GM23338 (cell line): ENCODE measurements around the gene TMEM44. TPM values are rescaled to one million over a fixed set of nuclear protein-coding genes. Genes with fewer than 3 reads are reported as not detected.

Experiments used
- ATAC-seq: fragments of 200-7000 bp; cut with Tn5 transposase; 3 replicates; pipeline ENCODE4 v1.9.1; 2020
- DNase-seq: peaks from one replicate; pipeline ENCODE4 v3.0.0-alpha.2; 2015; ENCODE audit warnings: low spot score
- H2AFZ ChIP-seq: fragments of 200-600 bp; sonication (generic); 2 replicates; pipeline ENCODE4 v1.8.0; 2016; ENCODE audit warnings: antibody characterized with exemption, mild to moderate bottlenecking, moderate library complexity
- H3F3A ChIP-seq: fragments of 200-600 bp; sonication (generic); replicated peaks from 2 replicates; pipeline ENCODE4 v1.8.0; 2017; ENCODE audit warnings: antibody characterized with exemption, mixed run types, low read depth
- H3K27ac ChIP-seq: fragments of 200-600 bp; sonication (generic); 2 replicates; pipeline ENCODE4 v1.6.1; 2016; ENCODE audit warnings: low read depth
- H3K27me3 ChIP-seq: fragments of 200-600 bp; sonication (generic); 2 replicates; pipeline ENCODE4 v1.8.0; 2016; ENCODE audit warnings: mild to moderate bottlenecking, mixed run types, moderate library complexity; ENCODE audit not compliant: insufficient read depth
- H3K36me3 ChIP-seq: fragments of 200-600 bp; sonication (generic); 2 replicates; pipeline ENCODE4 v1.8.0; 2016; ENCODE audit warnings: mild to moderate bottlenecking; ENCODE audit not compliant: insufficient read depth
- H3K4me1 ChIP-seq: fragments of 200-600 bp; sonication (generic); 2 replicates; pipeline ENCODE4 v1.8.0; 2016; ENCODE audit warnings: mild to moderate bottlenecking, moderate library complexity; ENCODE audit not compliant: insufficient read depth
- H3K4me2 ChIP-seq: fragments of 200-600 bp; sonication (generic); 2 replicates; pipeline ENCODE4 v1.7.1; 2017; ENCODE audit warnings: mixed run types
- H3K4me3 ChIP-seq: fragments of 200-600 bp; sonication (generic); 2 replicates; pipeline ENCODE4 v1.6.1; 2016; ENCODE audit warnings: mixed run types
- H3K79me2 ChIP-seq: fragments of 200-600 bp; sonication (generic); replicated peaks from 2 replicates; pipeline ENCODE4 v1.8.0; 2017; ENCODE audit warnings: mild to moderate bottlenecking; ENCODE audit not compliant: insufficient read depth
- H3K9me2 ChIP-seq: fragments of 200-600 bp; sonication (generic); 2 replicates; pipeline ENCODE4 v1.8.0; 2017; ENCODE audit not compliant: insufficient read depth
- H4K20me1 ChIP-seq: fragments of 200-600 bp; sonication (generic); replicated peaks from 2 replicates; pipeline ENCODE4 v1.8.0; 2017; ENCODE audit warnings: mild to moderate bottlenecking; ENCODE audit not compliant: insufficient read depth
- H3K27ac Mint-ChIP-seq: 2 replicates; pipeline ENCODE4 v1.8.0; 2020; ENCODE audit warnings: inconsistent platforms, mild to moderate bottlenecking, moderate library complexity, mixed read lengths
- H3K27me3 Mint-ChIP-seq: 3 replicates; pipeline ENCODE4 v1.8.0; 2022; ENCODE audit warnings: low read depth, mild to moderate bottlenecking, moderate library complexity, mixed read lengths, inconsistent platforms; ENCODE audit not compliant: insufficient read depth, poor library complexity
- H3K36me3 Mint-ChIP-seq: 3 replicates; pipeline ENCODE4 v1.8.0; 2021; ENCODE audit warnings: low read depth, mild to moderate bottlenecking, inconsistent platforms, moderate library complexity, mixed read lengths
- H3K4me1 Mint-ChIP-seq: 3 replicates; pipeline ENCODE4 v1.8.0; 2020; ENCODE audit warnings: mild to moderate bottlenecking, inconsistent platforms, mixed read lengths
- H3K4me3 Mint-ChIP-seq: 3 replicates; pipeline ENCODE4 v1.8.0; 2021; ENCODE audit warnings: moderate library complexity, mild to moderate bottlenecking, inconsistent platforms, mixed read lengths
- H3K9me3 Mint-ChIP-seq: 3 replicates; pipeline ENCODE4 v1.8.0; 2020; ENCODE audit warnings: moderate library complexity, mild to moderate bottlenecking, inconsistent platforms, mixed read lengths
- CREB1 ChIP-seq: fragments of 250-450 bp; sonication (Bioruptor Pico); IDR thresholded peaks from 2 replicates; pipeline ENCODE4 v1.5.0; 2020; ENCODE audit warnings: low read depth, mild to moderate bottlenecking, moderate library complexity
- CTCF ChIP-seq, 2 experiments: fragments of 200-600 bp in 1 of 2; sonication (generic) in 1 of 2; conservative IDR thresholded peaks; 2 replicates each; pipeline versions ENCODE4 v1.5.1 to v1.6.1; 2016 to 2017; ENCODE audit warnings: antibody characterized with exemption in 2 of 2, low read depth in 2 of 2, mild to moderate bottlenecking in 2 of 2, moderate library complexity in 1 of 2
- EZH2 ChIP-seq: fragments of 200-600 bp; sonication (generic); IDR thresholded peaks from one replicate; pipeline ENCODE4 v1.8.0; 2017; ENCODE audit warnings: antibody characterized with exemption, mild to moderate bottlenecking, low read depth; ENCODE audit not compliant: unreplicated experiment
- NANOG ChIP-seq: IDR thresholded peaks from 2 replicates; pipeline ENCODE4 v1.6.1; 2016; ENCODE audit warnings: antibody characterized with exemption, borderline replicate concordance
- POLR2AphosphoS5 ChIP-seq: IDR thresholded peaks from 2 replicates; pipeline ENCODE4 v1.6.1; 2016; ENCODE audit warnings: antibody characterized with exemption, low read depth
- STAT1 ChIP-seq: IDR thresholded peaks from one replicate; pipeline ENCODE4 v1.6.1; 2016; ENCODE audit warnings: antibody characterized with exemption; ENCODE audit not compliant: unreplicated experiment
- ZNF331 ChIP-seq: fragments of 250-450 bp; sonication (Bioruptor Pico); IDR thresholded peaks from 2 replicates; pipeline ENCODE4 v1.5.0; 2020; ENCODE audit warnings: low read depth, mild to moderate bottlenecking, moderate library complexity
- polyA plus RNA-seq: library from polyadenylated mRNA; unstranded; fragments of >200 nt; fragmentation: Nextera tagmentation; extraction: Ambion mirVana; gene quantifications from 2 replicates; pipeline ENCODE4 v1.2.1, GENCODE V29; 2016
- total RNA-seq: library from RNA; depleted of rRNA; stranded (reverse); fragments of >200 nt; shearing (Covaris generic); gene quantifications from 2 replicates; pipeline ENCODE4 v1.2.3, GENCODE V29; 2014

The TMEM44 gene
- total and polyA plus RNA-seq, 2 experiments from 2014 or later = 10.0 to 10.5 TPM

GRCh38 chr3:194587438-194587931, 45.7 kb downstream of the TMEM44 start:
- H3K27me3 ChIP-seq = no peaks in the 10 kb centered on the region
- H4K20me1 ChIP-seq = no peaks in the 10 kb centered on the region
- TF ChIP-seq ZNF331 (CRISPR knock-in tag) = no peak
- no peak for TF ChIP-seq CREB1 (CRISPR knock-in tag)
- H3K9me2 ChIP-seq = no peaks in the 10 kb centered on the region
- no peaks in the 10 kb centered on the region for H3F3A ChIP-seq
- no peak overlapping the region for H3K27ac ChIP-seq
- peaks cover 8% of the 10 kb centered on the region; the same call in 1 of the 2 replicates for H3K4me1 ChIP-seq
- no peak overlapping the region for H3K4me2 ChIP-seq
- Mint-ChIP-seq H3K27ac (no peak overlapping the region), H3K36me3 (no peaks in the 10 kb centered on the region; the same call in 2 of the 3 replicates), H3K4me3 (no peak overlapping the region), H3K9me3 (no peaks in the 10 kb centered on the region), H3K27me3 (peaks cover 4% of the 10 kb centered on the region), H3K4me1 (peaks cover 5% of the 10 kb centered on the region)
- peaks cover 10% of the 10 kb centered on the region; the same call in 1 of the 2 replicates for H3K79me2 ChIP-seq
- no peak overlapping the region for H3K4me3 ChIP-seq
- no peak overlapping the region for H2AFZ ChIP-seq
- ATAC-seq = no peak
- DNase-seq = no peak
- no peaks in the 10 kb centered on the region for H3K36me3 ChIP-seq

- no peak for ATAC-seq
- no peak overlapping the region for H3K27ac Mint-ChIP-seq
- Histone ChIP-seq H3F3A (no peaks in the 10 kb centered on the region), H2AFZ (no peak overlapping the region), H3K36me3 (no peaks in the 10 kb centered on the region), H3K27me3 (no peaks in the 10 kb centered on the region), H3K9me2 (no peaks in the 10 kb centered on the region), H3K4me1 (peaks cover 8% of the 10 kb centered on the region; the same call in 1 of the 2 replicates), H3K4me2 (no peak overlapping the region), H3K79me2 (peaks cover 10% of the 10 kb centered on the region; the same call in 1 of the 2 replicates), H4K20me1 (no peaks in the 10 kb centered on the region), H3K4me3 (no peak overlapping the region), H3K27ac (no peak overlapping the region)
- DNase-seq = no peak
- H3K36me3 Mint-ChIP-seq = no peaks in the 10 kb centered on the region; the same call in 2 of the 3 replicates
- TF ChIP-seq NANOG (no peak), POLR2AphosphoS5 (no peak), EZH2 (no peak), STAT1 (no peak)
- peaks cover 5% of the 10 kb centered on the region for H3K4me1 Mint-ChIP-seq
- peaks cover 5% of the 10 kb centered on the region for H3K27me3 Mint-ChIP-seq
- no peak overlapping the region for H3K4me3 Mint-ChIP-seq
- H3K9me3 Mint-ChIP-seq = no peaks in the 10 kb centered on the region
Observed at GRCh38 chr3:194586836-194587235, 46.4 kb downstream of the TMEM44 start.

- Histone ChIP-seq H3K4me1 (peaks cover 8% of the 10 kb centered on the region; the same call in 1 of the 2 replicates), H2AFZ (no peak overlapping the region), H3K27ac (no peak overlapping the region), H3K79me2 (peaks cover 10% of the 10 kb centered on the region; the same call in 1 of the 2 replicates), H4K20me1 (no peaks in the 10 kb centered on the region), H3F3A (no peaks in the 10 kb centered on the region), H3K4me2 (no peak overlapping the region), H3K36me3 (no peaks in the 10 kb centered on the region), H3K27me3 (no peaks in the 10 kb centered on the region), H3K9me2 (no peaks in the 10 kb centered on the region), H3K4me3 (no peak overlapping the region)
- peaks cover 5% of the 10 kb centered on the region for H3K27me3 Mint-ChIP-seq
- H3K27ac Mint-ChIP-seq = no peak overlapping the region
- no peak for ATAC-seq
- H3K9me3 Mint-ChIP-seq = no peaks in the 10 kb centered on the region
- TF ChIP-seq ZNF331 (CRISPR knock-in tag) (no peak), EZH2 (no peak), CREB1 (CRISPR knock-in tag) (no peak), CTCF (conservative IDR thresholded peaks at IDR 0.05; ENCODE audit: low read depth in 2 of 2) (no peak)
- no peak overlapping the region for H3K4me3 Mint-ChIP-seq
- peaks cover 5% of the 10 kb centered on the region for H3K4me1 Mint-ChIP-seq
- DNase-seq = no peak
- no peaks in the 10 kb centered on the region; the same call in 2 of the 3 replicates for H3K36me3 Mint-ChIP-seq
Observed at GRCh38 chr3:194585880-194586281, 47.3 kb downstream of the TMEM44 start.
